Panc1 (cell line): ENCODE results near the gene PXDN. TPM values are rescaled to one million over a fixed set of nuclear protein-coding genes. Genes with fewer than 3 reads are reported as not detected.

Experiments
- ATAC-seq: fragments of 200-7000 bp; cut with Tn5 transposase; 2 replicates; pipeline ENCODE4 v1.9.1; 2020; ENCODE audit warnings: mild to moderate bottlenecking, moderate library complexity
- BruUV-seq: library from RNA; stranded (reverse); fragments of 400-500 nt; replicated peaks from 2 replicates; lab custom pipeline; 2021; lab: Mats Ljungman, UMichigan
- CTCF ChIA-PET: fragments of 300-600 bp; sonication (Branson Sonifier 250); formaldehyde crosslinking; loops from one replicate; lab custom pipeline; 2022; ENCODE audit warnings: antibody characterized with exemption; lab: Charles Lee
- POLR2A ChIA-PET: fragments of 300-600 bp; sonication (Branson Sonifier 250); formaldehyde crosslinking; loops from one replicate; lab custom pipeline; 2022; ENCODE audit warnings: antibody characterized with exemption; lab: Charles Lee
- DNase-seq: peaks from one replicate; pipeline ENCODE4 v3.0.0-alpha.2; 2010; ENCODE audit warnings: low read depth, low spot score
- H3K27ac ChIP-seq: 2 replicates; pipeline ENCODE4 v1.5.1; 2011; ENCODE audit warnings: mild to moderate bottlenecking, low read length, inconsistent platforms
- H3K27me3 ChIP-seq: fragments of 200-500 bp; sonication (Bioruptor generic); 2 replicates; pipeline ENCODE4 v1.6.0; 2014; ENCODE audit warnings: low read length, inconsistent platforms; ENCODE audit not compliant: control insufficient read depth, insufficient read depth
- H3K36me3 ChIP-seq: fragments of 200-500 bp; sonication (Bioruptor generic); 2 replicates; pipeline ENCODE4 v1.5.1; 2014; ENCODE audit warnings: inconsistent platforms, mild to moderate bottlenecking, low read length, moderate library complexity; ENCODE audit not compliant: control insufficient read depth, insufficient read depth
- H3K4me1 ChIP-seq: 2 replicates; pipeline ENCODE4 v1.5.1; 2011; ENCODE audit warnings: inconsistent platforms, mild to moderate bottlenecking, low read length, moderate library complexity; ENCODE audit not compliant: control insufficient read depth, insufficient read depth
- H3K4me3 ChIP-seq, 2 experiments: 2 replicates each; pipeline ENCODE4 v1.5.1; 2011 to 2012; ENCODE audit warnings: low read depth in 2 of 2, low read length in 2 of 2, mild to moderate bottlenecking in 2 of 2, inconsistent platforms in 1 of 2, moderate library complexity in 1 of 2
- H3K9me3 ChIP-seq: fragments of 200-500 bp; sonication (Bioruptor generic); 2 replicates; pipeline ENCODE4 v1.5.1; 2014; ENCODE audit warnings: low read depth, mild to moderate bottlenecking, inconsistent platforms, low read length, moderate library complexity; ENCODE audit not compliant: control insufficient read depth, insufficient read depth
- CTCF ChIP-seq: fragments of 450-650 bp; IDR thresholded peaks from 2 replicates; pipeline ENCODE4 v1.5.1; 2017; ENCODE audit warnings: mild to moderate bottlenecking
- POLR2AphosphoS5 ChIP-seq: IDR thresholded peaks from 2 replicates; pipeline ENCODE4 v1.6.1; 2012; ENCODE audit warnings: mild to moderate bottlenecking, low read depth, low read length, moderate library complexity
- REST ChIP-seq, 2 experiments: IDR thresholded peaks; 2 replicates each; pipeline ENCODE4 v1.6.1; 2011 to 2012; ENCODE audit warnings: low read depth in 2 of 2, control low read depth in 1 of 2, low read length in 1 of 2, mild to moderate bottlenecking in 1 of 2, moderate library complexity in 1 of 2; ENCODE audit not compliant: insufficient read depth in 1 of 2
- SIN3A ChIP-seq: IDR thresholded peaks from 2 replicates; pipeline ENCODE4 v1.6.1; 2012; ENCODE audit warnings: low read depth, mild to moderate bottlenecking, low read length, moderate library complexity, borderline replicate concordance; ENCODE audit not compliant: insufficient read depth
- TCF7L2 ChIP-seq: IDR thresholded peaks from 2 replicates; pipeline ENCODE4 v1.6.1; 2011; ENCODE audit warnings: mild to moderate bottlenecking, low read depth, low read length, inconsistent platforms
- in situ Hi-C: cut with HindIII; loops from 2 replicates; pipeline ENCODE4 v1.10.0; 2016; ENCODE audit warnings: low sequenced_read_pairs, low pct_unique_long_range_greater_than_20kb
- intact Hi-C: fragments of 100-400 bp; cut with micrococcal nuclease; formaldehyde crosslinking; loops from one replicate; pipeline ENCODE4 v1.10.0; 2022; ENCODE audit not compliant: unreplicated experiment
- total RNA-seq: library from RNA; stranded (reverse); gene quantifications from one replicate; pipeline ENCODE4 v1.2.1, GENCODE V29; 2021; ENCODE audit not compliant: unreplicated experiment

Gene PXDN
- total RNA-seq, 1 experiment from 2014 or later, result 2.5 TPM

- H3K27me3 ChIP-seq, result no peaks in the 10 kb centered on the region
- CTCF ChIA-PET, result interaction anchor here (0.6 to 0.7 kb wide), 2 partner anchors 8 to 72 kb away, joined by 3 to 6 read pairs; no protein-coding TSS in a partner anchor
- no TSS peak for BruUV-seq
- H3K27ac ChIP-seq, result peak overlapping the region; percentile 58; the same call in 1 of the 2 replicates
- no peak overlapping the region for H3K4me3 ChIP-seq
- DNase-seq (no peak), ATAC-seq (no peak)
- POLR2A ChIA-PET, result no interaction called here
- H3K4me1 ChIP-seq, result peaks cover 18% of the 10 kb centered on the region
- no peaks in the 10 kb centered on the region for H3K36me3 ChIP-seq
- intact Hi-C loops (no loop called here), in situ Hi-C loops (no loop called here)
- H3K9me3 ChIP-seq, result no peaks in the 10 kb centered on the region
- TF ChIP-seq CTCF (no peak), TCF7L2 (no peak), SIN3A (no peak), POLR2AphosphoS5 (no peak)
Measured at GRCh38 chr2:1705557-1706076, 38.7 kb downstream of the PXDN start.

- no TSS peak for BruUV-seq
- CTCF ChIA-PET, result interaction anchor here (0.6 to 0.7 kb wide), 2 partner anchors 7 to 73 kb away, joined by 3 to 6 read pairs; no protein-coding TSS in a partner anchor
- H3K36me3 ChIP-seq, result no peaks in the 10 kb centered on the region
- in situ Hi-C loops, result no loop called here
- no peak overlapping the region for H3K27ac ChIP-seq
- no peak overlapping the region for H3K4me3 ChIP-seq
- ATAC-seq (peak; percentile 59), DNase-seq (no peak)
- peaks cover 18% of the 10 kb centered on the region for H3K4me1 ChIP-seq
- no peaks in the 10 kb centered on the region for H3K27me3 ChIP-seq
- intact Hi-C loops, result no loop called here
- TF ChIP-seq CTCF (no peak), POLR2AphosphoS5 (no peak), SIN3A (no peak), TCF7L2 (no peak), REST (IDR thresholded peaks at IDR 0.05; ENCODE audit: insufficient read depth in 1 of 2, low read depth in 2 of 2, low read length in 1 of 2) (no peak)
- POLR2A ChIA-PET, result interaction anchor here (0.7 kb wide), 2 partner anchors 16 to 105 kb away, joined by 3 to 5 read pairs; no protein-coding TSS in a partner anchor
- H3K9me3 ChIP-seq, result no peaks in the 10 kb centered on the region
Measured at GRCh38 chr2:1704631-1705556, 39.4 kb downstream of the PXDN start.
